WTC11 (cell line): ENCODE results near the gene MDFIC2. TPM values are rescaled to one million over a fixed set of nuclear protein-coding genes. Genes with fewer than 3 reads are reported as not detected.

Experiments
- ATAC-seq: fragments of 200-7000 bp; cut with Tn5 transposase; 2 replicates; pipeline ENCODE4 v1.10.0; 2021; ENCODE audit warnings: mild to moderate bottlenecking, moderate library complexity
- CTCF ChIA-PET: fragments of 300-600 bp; sonication (Branson Sonifier 250); formaldehyde crosslinking; loops from one replicate; lab custom pipeline; 2021; ENCODE audit warnings: antibody characterized with exemption; lab: Charles Lee
- POLR2A ChIA-PET: fragments of 350-600 bp; sonication (Branson Sonifier 250); formaldehyde crosslinking; loops from one replicate; lab custom pipeline; 2021; ENCODE audit warnings: antibody characterized with exemption; lab: Charles Lee
- DNase-seq: peaks from one replicate; pipeline ENCODE4 v3.0.0; 2021; ENCODE audit warnings: low spot score
- H3K27ac Mint-ChIP-seq: 2 replicates; pipeline ENCODE4 v1.8.0; 2021; ENCODE audit warnings: mixed read lengths
- H3K27me3 Mint-ChIP-seq: 2 replicates; pipeline ENCODE4 v1.8.0; 2021; ENCODE audit warnings: low read depth, mild to moderate bottlenecking, moderate library complexity, mixed read lengths
- H3K36me3 Mint-ChIP-seq: 2 replicates; pipeline ENCODE4 v1.8.0; 2021; ENCODE audit warnings: mixed read lengths
- H3K4me1 Mint-ChIP-seq: 2 replicates; pipeline ENCODE4 v1.8.0; 2022; ENCODE audit warnings: mixed read lengths
- H3K4me3 Mint-ChIP-seq: 2 replicates; pipeline ENCODE4 v1.8.0; 2021; ENCODE audit warnings: mild to moderate bottlenecking, moderate library complexity, mixed read lengths
- H3K9me3 Mint-ChIP-seq: 2 replicates; pipeline ENCODE4 v1.8.0; 2021; ENCODE audit warnings: mixed read lengths
- ATF1 ChIP-seq: sonication (generic); formaldehyde crosslinking; IDR thresholded peaks from 2 replicates; pipeline ENCODE4 v1.8.1; 2023; ENCODE audit warnings: mild to moderate bottlenecking, moderate library complexity, missing genetic modification reagents
- ATF2 ChIP-seq: sonication (generic); formaldehyde crosslinking; IDR thresholded peaks from 2 replicates; pipeline ENCODE4 v1.8.1; 2022; ENCODE audit warnings: low read depth, missing genetic modification reagents, borderline replicate concordance
- GRHL2 ChIP-seq: fragments of 250-450 bp; sonication (Bioruptor Pico); IDR thresholded peaks from 2 replicates; pipeline ENCODE4 v1.8.0; 2022; ENCODE audit warnings: mild to moderate bottlenecking, moderate library complexity; ENCODE audit not compliant: insufficient replicate concordance, severe bottlenecking
- OVOL2 ChIP-seq: fragments of 250-450 bp; sonication (Bioruptor Pico); IDR thresholded peaks from 2 replicates; pipeline ENCODE4 v1.9.0; 2021; ENCODE audit warnings: mild to moderate bottlenecking, borderline replicate concordance
- SMAD3 ChIP-seq: sonication (generic); formaldehyde crosslinking; IDR thresholded peaks from 2 replicates; pipeline ENCODE4 v1.8.0; 2022; ENCODE audit warnings: missing genetic modification reagents, mild to moderate bottlenecking, borderline replicate concordance
- SP1 ChIP-seq: sonication (generic); formaldehyde crosslinking; conservative IDR thresholded peaks from 2 replicates; pipeline ENCODE4 v1.8.1; 2022; ENCODE audit warnings: missing genetic modification reagents
- TCF7 ChIP-seq: sonication (generic); formaldehyde crosslinking; IDR thresholded peaks from 2 replicates; pipeline ENCODE4 v1.8.0; 2022; ENCODE audit warnings: mild to moderate bottlenecking, low read depth, missing genetic modification reagents, moderate library complexity
- ZNF219 ChIP-seq: sonication (generic); formaldehyde crosslinking; IDR thresholded peaks from 2 replicates; pipeline ENCODE4 v1.8.0; 2023; ENCODE audit warnings: missing genetic modification reagents, mild to moderate bottlenecking, borderline replicate concordance
- ZSCAN18 ChIP-seq: fragments of 250-450 bp; sonication (Bioruptor Pico); IDR thresholded peaks from 2 replicates; pipeline ENCODE4 v2.1.2; 2022; ENCODE audit warnings: mild to moderate bottlenecking, moderate library complexity
- total RNA-seq: library from RNA; stranded (reverse); gene quantifications from 3 replicates; pipeline ENCODE4 v1.2.3, GENCODE V29; 2021
- TF ChIP-seq, protein P1 (sequence below): sonication (generic); formaldehyde crosslinking; IDR thresholded peaks from 2 replicates; pipeline ENCODE4 v1.8.1; 2023; ENCODE audit warnings: mild to moderate bottlenecking, missing genetic modification reagents, borderline replicate concordance
- TF ChIP-seq, protein P2 (sequence below): sonication (generic); formaldehyde crosslinking; IDR thresholded peaks from 2 replicates; pipeline ENCODE4 v1.8.0; 2022; ENCODE audit warnings: mild to moderate bottlenecking, missing genetic modification reagents
- TF ChIP-seq, protein P3 (sequence below): sonication (generic); formaldehyde crosslinking; conservative IDR thresholded peaks from 2 replicates; pipeline ENCODE4 v1.8.1; 2022; ENCODE audit warnings: mild to moderate bottlenecking, missing genetic modification reagents

Gene MDFIC2
- total RNA-seq, 1 experiment from 2014 or later, result not detected

DNA sequence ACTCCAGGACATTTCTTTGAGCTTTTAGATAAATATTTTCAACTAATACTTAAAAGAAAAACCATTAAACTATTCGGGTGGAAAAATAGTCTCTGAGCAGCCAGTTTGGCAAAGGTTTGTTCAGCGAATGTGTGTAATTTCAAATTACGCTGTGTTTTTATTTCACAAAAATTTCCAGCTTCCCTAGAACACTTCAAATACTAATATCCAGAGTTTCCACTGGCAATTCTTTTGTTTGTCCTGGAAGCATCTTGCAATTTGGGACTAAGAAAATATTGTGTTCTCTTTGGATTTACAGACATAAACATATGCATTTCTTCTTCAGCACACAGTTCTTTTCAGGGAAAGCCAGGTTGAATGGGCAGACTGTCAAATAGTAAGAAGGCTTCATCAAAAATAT is 61.9 kb downstream of the MDFIC2 start:
- TF ChIP-seq, protein P1, sequence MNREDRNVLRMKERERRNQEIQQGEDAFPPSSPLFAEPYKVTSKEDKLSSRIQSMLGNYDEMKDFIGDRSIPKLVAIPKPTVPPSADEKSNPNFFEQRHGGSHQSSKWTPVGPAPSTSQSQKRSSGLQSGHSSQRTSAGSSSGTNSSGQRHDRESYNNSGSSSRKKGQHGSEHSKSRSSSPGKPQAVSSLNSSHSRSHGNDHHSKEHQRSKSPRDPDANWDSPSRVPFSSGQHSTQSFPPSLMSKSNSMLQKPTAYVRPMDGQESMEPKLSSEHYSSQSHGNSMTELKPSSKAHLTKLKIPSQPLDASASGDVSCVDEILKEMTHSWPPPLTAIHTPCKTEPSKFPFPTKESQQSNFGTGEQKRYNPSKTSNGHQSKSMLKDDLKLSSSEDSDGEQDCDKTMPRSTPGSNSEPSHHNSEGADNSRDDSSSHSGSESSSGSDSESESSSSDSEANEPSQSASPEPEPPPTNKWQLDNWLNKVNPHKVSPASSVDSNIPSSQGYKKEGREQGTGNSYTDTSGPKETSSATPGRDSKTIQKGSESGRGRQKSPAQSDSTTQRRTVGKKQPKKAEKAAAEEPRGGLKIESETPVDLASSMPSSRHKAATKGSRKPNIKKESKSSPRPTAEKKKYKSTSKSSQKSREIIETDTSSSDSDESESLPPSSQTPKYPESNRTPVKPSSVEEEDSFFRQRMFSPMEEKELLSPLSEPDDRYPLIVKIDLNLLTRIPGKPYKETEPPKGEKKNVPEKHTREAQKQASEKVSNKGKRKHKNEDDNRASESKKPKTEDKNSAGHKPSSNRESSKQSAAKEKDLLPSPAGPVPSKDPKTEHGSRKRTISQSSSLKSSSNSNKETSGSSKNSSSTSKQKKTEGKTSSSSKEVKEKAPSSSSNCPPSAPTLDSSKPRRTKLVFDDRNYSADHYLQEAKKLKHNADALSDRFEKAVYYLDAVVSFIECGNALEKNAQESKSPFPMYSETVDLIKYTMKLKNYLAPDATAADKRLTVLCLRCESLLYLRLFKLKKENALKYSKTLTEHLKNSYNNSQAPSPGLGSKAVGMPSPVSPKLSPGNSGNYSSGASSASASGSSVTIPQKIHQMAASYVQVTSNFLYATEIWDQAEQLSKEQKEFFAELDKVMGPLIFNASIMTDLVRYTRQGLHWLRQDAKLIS (CRISPR knock-in tag), result no peak
- TF ChIP-seq, protein P2, sequence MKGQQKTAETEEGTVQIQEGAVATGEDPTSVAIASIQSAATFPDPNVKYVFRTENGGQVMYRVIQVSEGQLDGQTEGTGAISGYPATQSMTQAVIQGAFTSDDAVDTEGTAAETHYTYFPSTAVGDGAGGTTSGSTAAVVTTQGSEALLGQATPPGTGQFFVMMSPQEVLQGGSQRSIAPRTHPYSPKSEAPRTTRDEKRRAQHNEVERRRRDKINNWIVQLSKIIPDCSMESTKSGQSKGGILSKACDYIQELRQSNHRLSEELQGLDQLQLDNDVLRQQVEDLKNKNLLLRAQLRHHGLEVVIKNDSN (CRISPR knock-in tag), result no peak
- TF ChIP-seq ZSCAN18 (CRISPR knock-in tag) (no peak), ATF2 (CRISPR knock-in tag) (no peak)

GRCh38 chr3:70249509-70250160 is 62.8 kb downstream of the MDFIC2 start:
- DNase-seq (no peak), ATAC-seq (no peak)
- peaks cover 12% of the 10 kb centered on the region for H3K4me1 Mint-ChIP-seq
- H3K27ac Mint-ChIP-seq, result no peak overlapping the region
- no peaks in the 10 kb centered on the region for H3K27me3 Mint-ChIP-seq
- peaks cover 4% of the 10 kb centered on the region for H3K9me3 Mint-ChIP-seq
- ChIA-PET POLR2A (no interaction called here), CTCF (no interaction called here)
- H3K36me3 Mint-ChIP-seq, result peaks cover 3% of the 10 kb centered on the region
- TF ChIP-seq SMAD3 (no peak), OVOL2 (CRISPR knock-in tag) (no peak), TCF7 (CRISPR knock-in tag) (no peak), ATF2 (CRISPR knock-in tag) (no peak), GRHL2 (CRISPR knock-in tag) (no peak), SP1 (no peak), ZNF219 (CRISPR knock-in tag) (no peak), ATF1 (no peak)
- TF ChIP-seq, protein P3, sequence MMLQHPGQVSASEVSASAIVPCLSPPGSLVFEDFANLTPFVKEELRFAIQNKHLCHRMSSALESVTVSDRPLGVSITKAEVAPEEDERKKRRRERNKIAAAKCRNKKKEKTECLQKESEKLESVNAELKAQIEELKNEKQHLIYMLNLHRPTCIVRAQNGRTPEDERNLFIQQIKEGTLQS (CRISPR knock-in tag), result no peak
- H3K4me3 Mint-ChIP-seq, result no peak overlapping the region

More for the DNA sequence above, 61.9 kb downstream of the MDFIC2 start:
- DNase-seq (no peak), ATAC-seq (no peak)
- H3K4me1 Mint-ChIP-seq, result peaks cover 12% of the 10 kb centered on the region
- H3K36me3 Mint-ChIP-seq, result peaks cover 3% of the 10 kb centered on the region
- CTCF ChIA-PET, result no interaction called here
- H3K4me3 Mint-ChIP-seq, result no peak overlapping the region
- no peak overlapping the region for H3K27ac Mint-ChIP-seq
- peaks cover 4% of the 10 kb centered on the region for H3K9me3 Mint-ChIP-seq
- POLR2A ChIA-PET, result no interaction called here
- H3K27me3 Mint-ChIP-seq, result no peaks in the 10 kb centered on the region
